DOHH2 (cell line): ENCODE measurements around the gene MEDAG.

Experiments
- H3F3A ChIP-seq: fragments of 200-600 bp; sonication (generic), shearing (Covaris generic); 2 replicates; pipeline ENCODE4 v1.6.0; 2016; ENCODE audit warnings: antibody characterized with exemption, mild to moderate bottlenecking; ENCODE audit not compliant: control insufficient read depth, insufficient read depth
- H3K27ac ChIP-seq: fragments of 200-600 bp; sonication (generic); 2 replicates; pipeline ENCODE4 v1.5.1; 2014; ENCODE audit warnings: low read depth, mild to moderate bottlenecking, low read length, moderate library complexity
- H3K27me3 ChIP-seq: fragments of 200-600 bp; sonication (generic); 2 replicates; pipeline ENCODE4 v1.6.1; 2014; ENCODE audit warnings: mild to moderate bottlenecking, low read length, mixed read lengths; ENCODE audit not compliant: control insufficient read depth
- H3K36me3 ChIP-seq: fragments of 200-600 bp; sonication (generic); 2 replicates; pipeline ENCODE4 v1.6.1; 2014; ENCODE audit warnings: mild to moderate bottlenecking, low read length, moderate library complexity, mixed read lengths; ENCODE audit not compliant: control insufficient read depth
- H3K4me1 ChIP-seq: fragments of 200-600 bp; sonication (generic); 2 replicates; pipeline ENCODE4 v1.6.1; 2014; ENCODE audit warnings: mild to moderate bottlenecking, low read length, mixed read lengths; ENCODE audit not compliant: control insufficient read depth
- H3K4me2 ChIP-seq: fragments of 200-600 bp; sonication (generic); 2 replicates; pipeline ENCODE4 v1.6.0; 2014; ENCODE audit warnings: mild to moderate bottlenecking, low read length, moderate library complexity
- H3K4me3 ChIP-seq: fragments of 200-600 bp; sonication (generic); 2 replicates; pipeline ENCODE4 v1.5.1; 2014; ENCODE audit warnings: mild to moderate bottlenecking, low read length, mixed read lengths
- H3K79me2 ChIP-seq: fragments of 200-600 bp; sonication (generic); 2 replicates; pipeline ENCODE4 v1.6.1; 2014; ENCODE audit warnings: mild to moderate bottlenecking, low read length, mixed read lengths; ENCODE audit not compliant: control insufficient read depth
- H3K9me2 ChIP-seq: fragments of 200-600 bp; sonication (generic); replicated peaks from 2 replicates; pipeline ENCODE4 v1.6.1; 2014; ENCODE audit warnings: mild to moderate bottlenecking, low read length, mixed read lengths; ENCODE audit not compliant: control insufficient read depth
- H3K9me3 ChIP-seq: fragments of 200-600 bp; sonication (generic); 2 replicates; pipeline ENCODE4 v1.6.1; 2014; ENCODE audit warnings: antibody characterized with exemption, low read length, mixed read lengths; ENCODE audit not compliant: control insufficient read depth, insufficient read depth
- H4K20me1 ChIP-seq: fragments of 200-600 bp; sonication (generic); 2 replicates; pipeline ENCODE4 v1.6.0; 2014; ENCODE audit warnings: low read depth, mild to moderate bottlenecking, antibody characterized with exemption, low read length, moderate library complexity; ENCODE audit not compliant: control insufficient read depth, insufficient read depth
- EZH2phosphoT487 ChIP-seq: fragments of 200-600 bp; sonication (generic); IDR thresholded peaks from 2 replicates; pipeline ENCODE4 v1.6.1; 2017; ENCODE audit warnings: borderline replicate concordance, mild to moderate bottlenecking, antibody characterized with exemption, low read length, moderate library complexity, mixed read lengths
- TF ChIP-seq, protein P1 (sequence below): fragments of 200-600 bp; sonication (generic); IDR thresholded peaks from one replicate; pipeline ENCODE4 v1.5.1; 2014; ENCODE audit warnings: antibody characterized with exemption, mild to moderate bottlenecking, low read depth, low read length; ENCODE audit not compliant: poor library complexity, severe bottlenecking

Gene MEDAG

DNA sequence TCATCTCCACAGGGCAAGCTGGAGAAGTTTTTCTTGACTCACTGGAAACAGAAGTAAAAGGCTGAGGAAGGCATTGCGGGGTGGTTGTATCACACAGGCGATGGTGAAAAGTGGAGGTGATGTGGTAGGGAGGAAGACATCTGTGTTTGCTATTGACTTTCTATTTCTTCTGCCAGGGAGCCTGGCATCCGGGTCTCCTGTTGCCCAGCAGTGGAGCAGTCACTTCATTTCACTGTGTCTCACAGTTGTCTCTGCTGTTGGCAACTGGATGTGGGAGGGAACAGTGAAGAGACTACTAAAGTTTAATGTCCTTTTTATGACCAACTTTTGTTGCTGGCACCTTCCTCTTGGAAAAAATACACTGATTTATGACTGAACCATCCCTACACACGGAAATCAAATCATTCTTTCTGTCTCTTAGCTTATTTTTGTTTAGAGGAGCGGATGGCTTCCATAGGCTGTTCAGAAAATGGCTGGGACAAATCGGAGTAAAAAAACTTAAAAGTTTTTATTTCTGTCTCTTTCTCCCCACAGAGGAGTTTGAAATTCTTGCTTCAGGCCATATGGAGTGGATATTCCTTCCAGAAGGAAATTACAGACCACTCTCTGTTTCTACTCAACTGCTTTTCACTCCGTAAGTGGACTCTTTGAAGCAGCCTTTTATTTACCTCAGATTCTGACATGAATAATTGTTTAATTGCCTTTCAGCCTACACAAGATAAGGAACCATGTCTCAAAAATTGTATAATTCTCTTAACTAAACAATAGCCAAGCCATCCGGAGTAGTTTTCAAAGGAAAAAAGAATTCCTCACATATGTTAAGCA, 23.8 kb upstream of the MEDAG start:
- Histone ChIP-seq H3K4me2 (no peak overlapping the region), H4K20me1 (no peaks in the 10 kb centered on the region), H3K36me3 (no peaks in the 10 kb centered on the region), H3K4me1 (no peaks in the 10 kb centered on the region), H3K79me2 (no peaks in the 10 kb centered on the region), H3K27me3 (peaks cover 16% of the 10 kb centered on the region; the same call in 1 of the 2 replicates), H3F3A (no peaks in the 10 kb centered on the region), H3K9me2 (no peaks in the 10 kb centered on the region), H3K9me3 (no peaks in the 10 kb centered on the region), H3K27ac (no peak overlapping the region), H3K4me3 (no peak overlapping the region)
- TF ChIP-seq EZH2phosphoT487, result no peak
- TF ChIP-seq, protein P1, sequence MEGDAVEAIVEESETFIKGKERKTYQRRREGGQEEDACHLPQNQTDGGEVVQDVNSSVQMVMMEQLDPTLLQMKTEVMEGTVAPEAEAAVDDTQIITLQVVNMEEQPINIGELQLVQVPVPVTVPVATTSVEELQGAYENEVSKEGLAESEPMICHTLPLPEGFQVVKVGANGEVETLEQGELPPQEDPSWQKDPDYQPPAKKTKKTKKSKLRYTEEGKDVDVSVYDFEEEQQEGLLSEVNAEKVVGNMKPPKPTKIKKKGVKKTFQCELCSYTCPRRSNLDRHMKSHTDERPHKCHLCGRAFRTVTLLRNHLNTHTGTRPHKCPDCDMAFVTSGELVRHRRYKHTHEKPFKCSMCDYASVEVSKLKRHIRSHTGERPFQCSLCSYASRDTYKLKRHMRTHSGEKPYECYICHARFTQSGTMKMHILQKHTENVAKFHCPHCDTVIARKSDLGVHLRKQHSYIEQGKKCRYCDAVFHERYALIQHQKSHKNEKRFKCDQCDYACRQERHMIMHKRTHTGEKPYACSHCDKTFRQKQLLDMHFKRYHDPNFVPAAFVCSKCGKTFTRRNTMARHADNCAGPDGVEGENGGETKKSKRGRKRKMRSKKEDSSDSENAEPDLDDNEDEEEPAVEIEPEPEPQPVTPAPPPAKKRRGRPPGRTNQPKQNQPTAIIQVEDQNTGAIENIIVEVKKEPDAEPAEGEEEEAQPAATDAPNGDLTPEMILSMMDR, result no peak

DNA sequence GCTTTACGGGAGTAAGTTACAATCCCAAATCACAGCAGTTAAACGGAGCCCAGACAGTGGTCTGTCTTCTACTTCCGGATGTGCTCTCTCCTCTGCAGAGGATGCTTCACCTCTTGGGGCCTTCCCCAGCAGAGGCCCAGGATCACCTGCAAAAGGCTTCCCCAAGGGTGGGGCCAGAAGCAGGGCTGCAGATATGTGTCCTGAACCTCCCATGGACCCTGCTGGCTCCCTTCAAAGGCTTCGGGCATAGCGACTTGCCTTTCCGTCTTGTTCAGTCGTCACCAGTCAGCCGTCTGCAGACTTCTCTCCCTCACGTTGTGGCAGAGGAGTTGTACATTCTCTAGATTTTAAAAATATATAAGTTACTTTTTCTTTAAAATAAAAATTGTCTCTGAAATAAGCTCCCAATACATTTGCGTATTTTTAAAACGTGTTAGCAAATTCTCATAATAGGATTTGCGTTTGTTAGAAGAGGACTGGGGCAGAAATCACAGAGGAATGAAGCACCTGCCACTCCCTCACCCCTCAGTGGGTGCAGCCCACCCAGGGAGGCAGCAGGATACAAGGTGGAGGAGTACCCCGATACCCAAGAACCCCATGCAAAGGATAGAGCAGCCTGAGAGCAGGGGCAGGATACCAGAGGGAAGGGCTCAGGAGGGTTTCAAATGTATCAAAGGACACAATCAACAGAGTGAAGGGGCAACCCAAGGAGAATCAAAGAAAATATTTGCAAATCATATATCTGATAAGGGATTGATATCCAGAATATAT, 22.9 kb upstream of the MEDAG start:
- Histone ChIP-seq H3K4me3 (no peak overlapping the region), H3K9me2 (no peaks in the 10 kb centered on the region), H4K20me1 (no peaks in the 10 kb centered on the region), H3K27ac (no peak overlapping the region), H3K4me2 (no peak overlapping the region), H3F3A (no peaks in the 10 kb centered on the region), H3K27me3 (peaks cover 11% of the 10 kb centered on the region; the same call in 1 of the 2 replicates), H3K9me3 (no peaks in the 10 kb centered on the region), H3K4me1 (no peaks in the 10 kb centered on the region), H3K79me2 (no peaks in the 10 kb centered on the region), H3K36me3 (no peaks in the 10 kb centered on the region)
- TF ChIP-seq, protein P1, result no peak
- TF ChIP-seq EZH2phosphoT487, result no peak

DNA sequence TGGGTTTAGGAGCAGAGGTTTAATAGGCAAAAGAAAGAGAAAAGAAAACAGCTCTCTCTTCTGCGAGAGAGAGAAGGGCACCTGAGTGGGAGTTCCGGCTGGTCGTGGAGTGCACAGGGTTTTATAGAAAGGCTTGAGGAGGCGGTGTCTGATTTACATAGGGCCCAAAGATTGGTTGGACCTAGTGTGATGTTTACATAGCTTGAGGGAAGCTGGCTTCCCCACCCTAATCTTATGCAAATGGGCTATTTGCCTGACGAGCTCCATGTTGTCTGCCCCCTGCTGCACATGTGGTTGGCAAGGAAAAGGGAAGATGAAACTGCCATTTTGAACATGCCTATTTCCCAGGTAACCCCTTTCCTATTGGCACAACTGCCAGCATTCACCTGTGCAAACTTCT, 21.5 kb upstream of the MEDAG start:
- no peaks in the 10 kb centered on the region for H3K79me2 ChIP-seq
- no peak for TF ChIP-seq EZH2phosphoT487
- TF ChIP-seq, protein P1, result no peak
- H3K36me3 ChIP-seq, result no peaks in the 10 kb centered on the region
- H3K27ac ChIP-seq, result no peak overlapping the region
- no peaks in the 10 kb centered on the region for H3K4me1 ChIP-seq
- no peaks in the 10 kb centered on the region for H3F3A ChIP-seq
- H3K4me3 ChIP-seq, result no peak overlapping the region
- no peak overlapping the region for H3K4me2 ChIP-seq
- H4K20me1 ChIP-seq, result no peaks in the 10 kb centered on the region
- H3K9me2 ChIP-seq, result no peaks in the 10 kb centered on the region
- H3K27me3 ChIP-seq, result peaks cover 7% of the 10 kb centered on the region; the same call in 1 of the 2 replicates
- H3K9me3 ChIP-seq, result no peaks in the 10 kb centered on the region
